Measurements from ENCODE around the gene PBX4.

DNA sequence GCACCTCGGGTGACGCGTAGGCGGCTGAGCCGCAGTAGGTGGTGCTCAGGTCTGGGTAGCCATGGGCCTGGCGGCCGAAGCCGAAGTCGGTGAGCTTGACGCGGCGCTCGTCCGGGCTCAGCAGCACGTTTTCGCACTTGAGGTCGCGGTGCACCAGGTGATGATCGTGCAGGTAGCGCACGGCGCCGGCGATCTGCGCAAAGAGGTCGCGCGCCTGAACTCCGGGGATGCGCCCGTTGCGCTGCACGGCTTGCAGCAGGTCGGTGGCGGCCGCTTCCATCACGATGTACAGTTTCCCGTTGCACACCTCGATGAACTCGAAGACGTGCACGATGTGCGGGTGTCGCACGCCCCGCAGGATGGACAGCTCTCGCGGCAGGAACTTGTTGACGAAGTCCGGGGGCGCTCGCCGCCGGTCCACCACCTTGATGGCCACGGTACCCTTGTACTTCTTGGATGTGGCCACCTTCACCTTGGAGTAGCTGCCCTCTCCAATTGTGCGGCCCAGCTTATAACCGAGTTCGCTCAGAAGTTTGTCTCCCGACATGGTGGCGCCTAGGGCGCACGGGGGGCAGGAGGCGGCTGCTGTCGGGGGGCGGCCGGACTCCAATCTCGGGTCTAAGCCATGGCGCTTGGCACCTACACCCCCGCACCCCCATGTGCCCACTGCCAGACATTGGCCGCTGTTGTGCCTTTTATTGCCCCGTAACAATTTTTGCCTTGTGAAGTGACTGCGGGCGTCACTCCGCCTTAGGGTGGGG is 103.4 kb downstream of the PBX4 start, which contains the start of gene TSSK6:
- TF ChIP-seq, protein P1, sequence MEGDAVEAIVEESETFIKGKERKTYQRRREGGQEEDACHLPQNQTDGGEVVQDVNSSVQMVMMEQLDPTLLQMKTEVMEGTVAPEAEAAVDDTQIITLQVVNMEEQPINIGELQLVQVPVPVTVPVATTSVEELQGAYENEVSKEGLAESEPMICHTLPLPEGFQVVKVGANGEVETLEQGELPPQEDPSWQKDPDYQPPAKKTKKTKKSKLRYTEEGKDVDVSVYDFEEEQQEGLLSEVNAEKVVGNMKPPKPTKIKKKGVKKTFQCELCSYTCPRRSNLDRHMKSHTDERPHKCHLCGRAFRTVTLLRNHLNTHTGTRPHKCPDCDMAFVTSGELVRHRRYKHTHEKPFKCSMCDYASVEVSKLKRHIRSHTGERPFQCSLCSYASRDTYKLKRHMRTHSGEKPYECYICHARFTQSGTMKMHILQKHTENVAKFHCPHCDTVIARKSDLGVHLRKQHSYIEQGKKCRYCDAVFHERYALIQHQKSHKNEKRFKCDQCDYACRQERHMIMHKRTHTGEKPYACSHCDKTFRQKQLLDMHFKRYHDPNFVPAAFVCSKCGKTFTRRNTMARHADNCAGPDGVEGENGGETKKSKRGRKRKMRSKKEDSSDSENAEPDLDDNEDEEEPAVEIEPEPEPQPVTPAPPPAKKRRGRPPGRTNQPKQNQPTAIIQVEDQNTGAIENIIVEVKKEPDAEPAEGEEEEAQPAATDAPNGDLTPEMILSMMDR (IDR thresholded peaks at IDR 0.05; ENCODE audit: poor library complexity): no peak
- TF ChIP-seq EZH2phosphoT487 (IDR thresholded peaks at IDR 0.05; ENCODE audit: low read depth, severe bottlenecking, unreplicated experiment): no peak

Measured in hepatocyte (in vitro differentiated cells).